ENCODE data around the gene APOA1.

The APOA1 gene

DNA sequence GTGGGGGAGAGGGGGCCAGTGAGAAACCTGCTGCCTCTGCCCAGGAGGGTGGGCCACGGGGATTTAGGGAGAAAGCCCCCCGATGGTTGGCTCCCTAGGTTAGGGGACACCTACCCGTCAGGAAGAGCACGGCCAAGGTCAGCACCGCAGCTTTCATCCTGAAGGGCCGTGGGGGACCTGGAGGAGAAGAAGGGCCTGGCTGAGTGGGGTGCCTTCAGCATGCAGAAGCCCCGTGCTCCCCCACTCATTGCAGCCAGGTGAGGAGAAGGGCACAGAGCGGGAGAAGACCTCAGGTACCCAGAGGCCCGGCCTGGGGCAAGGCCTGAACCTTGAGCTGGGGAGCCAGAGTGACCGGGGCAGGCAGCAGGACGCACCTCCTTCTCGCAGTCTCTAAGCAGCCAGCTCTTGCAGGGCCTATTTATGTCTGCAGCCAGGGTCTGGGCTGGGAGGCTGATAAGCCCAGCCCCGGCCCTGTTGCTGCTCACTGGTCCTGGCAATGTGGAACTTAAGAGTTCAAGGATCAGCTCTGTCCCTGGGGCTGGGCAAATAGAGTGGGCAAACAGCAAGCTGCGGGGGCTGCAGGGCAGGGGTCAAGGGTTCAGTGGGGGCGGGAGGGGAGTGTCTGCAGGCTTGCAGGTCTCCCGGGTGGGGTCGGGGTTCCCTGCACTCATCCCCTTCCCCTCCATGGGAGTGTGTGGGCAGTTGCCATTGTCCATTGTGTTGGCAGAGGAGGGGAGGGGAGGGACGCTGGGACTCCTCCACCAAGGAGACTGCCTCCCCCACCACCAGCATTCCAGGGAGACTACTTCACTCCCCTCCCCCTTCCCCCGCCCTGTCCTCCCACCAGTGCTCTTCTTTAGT is at the start of gene APOA1:
Gene APOA1 (minus strand): TSS at position 392 of the 861 bp plus-strand sequence. CDS start 235 bp downstream, at position 157.
- no peak for DNase-seq

GRCh38 chr11:116885951-116886655 is 48.7 kb upstream of the APOA1 start:
- DNase-seq: no peak

- DNase-seq: no peak
These were observed 45.0 kb upstream of the APOA1 start for GRCh38 chr11:116882386-116882785.

- DNase-seq: no peak
These were observed 43.7 kb upstream of the APOA1 start for GRCh38 chr11:116881143-116881542.

GRCh38 chr11:116879800-116880625 is 42.6 kb upstream of the APOA1 start:
- peak; percentile 78 for DNase-seq

- no peak for DNase-seq
These were observed 39.2 kb upstream of the APOA1 start for GRCh38 chr11:116876656-116877055.

GRCh38 chr11:116875194-116875593 is 37.8 kb upstream of the APOA1 start:
- DNase-seq: no peak

DNA sequence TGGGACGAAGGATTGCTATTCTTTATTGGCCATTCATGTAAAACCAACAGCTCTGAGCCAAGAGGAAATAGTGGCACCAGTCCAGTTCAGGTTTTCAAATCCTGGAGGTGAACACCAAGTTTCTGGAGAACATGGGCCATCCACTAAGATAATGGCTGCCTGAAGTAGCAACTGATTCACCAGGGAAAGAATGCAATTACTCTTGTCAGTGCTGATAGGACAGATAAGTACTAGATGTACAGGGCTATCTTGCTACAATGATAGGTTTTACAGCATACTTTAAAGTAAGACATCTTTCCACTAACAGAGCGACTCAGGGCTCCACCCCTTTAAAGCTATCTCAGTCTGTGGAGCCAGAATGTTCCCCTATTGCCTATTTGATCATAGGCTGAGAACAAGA is 36.8 kb upstream of the APOA1 start:
- no peak for DNase-seq

DNA sequence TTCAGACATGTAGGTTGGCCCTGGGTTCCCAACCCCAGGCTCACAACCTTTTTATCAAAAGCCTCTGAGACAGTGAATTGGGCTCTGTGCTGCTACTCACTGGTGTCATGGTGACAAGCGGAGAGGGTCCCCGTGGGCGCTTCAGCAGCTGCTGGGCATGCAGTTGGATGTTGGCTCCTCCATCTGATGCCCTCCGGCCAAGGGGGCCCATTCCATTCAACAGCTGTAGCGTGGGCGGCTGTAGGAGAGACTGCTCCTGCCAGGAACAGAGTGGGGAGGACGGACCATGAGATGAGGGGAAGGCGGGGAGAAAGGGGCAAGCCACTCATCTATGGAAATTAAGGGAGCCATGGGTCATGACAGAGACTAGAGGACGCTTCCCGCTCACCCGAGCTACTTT is 36.0 kb upstream of the APOA1 start:
- DNase-seq: no peak

DNA sequence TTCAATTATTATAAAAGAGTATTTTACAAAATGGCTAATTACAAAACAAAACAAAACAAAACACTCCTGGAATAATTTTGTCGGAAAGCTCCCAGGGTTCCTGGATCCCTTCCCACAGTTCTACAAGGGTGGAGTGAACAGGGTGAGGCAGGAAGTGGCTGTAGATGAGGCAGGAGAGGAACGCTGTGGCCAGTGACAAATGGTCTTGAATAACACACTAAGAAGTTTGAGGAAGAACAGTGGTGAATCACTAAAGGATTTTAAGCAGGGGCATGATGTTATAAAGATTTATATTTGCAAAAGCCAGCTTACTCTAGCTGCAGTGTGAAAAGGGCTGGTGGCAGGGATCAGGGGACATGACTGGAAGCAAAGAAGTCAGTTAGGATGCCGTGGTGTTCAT is 33.8 kb upstream of the APOA1 start:
- no peak for DNase-seq

- DNase-seq: no peak
These were observed 32.6 kb upstream of the APOA1 start for GRCh38 chr11:116870054-116870453.

- no peak for DNase-seq
These were observed 32.2 kb upstream of the APOA1 start for GRCh38 chr11:116869610-116870009.

DNA sequence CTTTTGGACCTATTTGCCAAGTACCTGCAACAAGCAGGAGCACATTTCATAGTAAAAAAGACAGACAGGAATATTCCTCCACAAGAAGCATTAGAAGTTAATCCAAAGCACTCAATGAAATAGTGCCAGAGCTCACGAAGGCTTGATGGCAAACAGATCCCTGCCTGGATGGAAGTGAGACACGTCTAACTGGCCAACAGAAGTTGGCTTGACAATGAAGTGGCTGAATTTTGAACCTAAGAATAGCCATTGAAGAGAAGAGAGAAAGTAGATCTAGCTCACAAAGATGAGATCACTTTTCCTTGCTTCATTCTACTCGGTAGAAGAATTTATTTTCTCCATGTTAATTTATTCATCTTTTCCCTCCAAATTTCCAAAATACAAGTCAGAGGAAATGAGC is 30.6 kb upstream of the APOA1 start:
- no peak for DNase-seq

GRCh38 chr11:116867619-116868018 is 30.2 kb upstream of the APOA1 start:
- no peak for DNase-seq

DNA sequence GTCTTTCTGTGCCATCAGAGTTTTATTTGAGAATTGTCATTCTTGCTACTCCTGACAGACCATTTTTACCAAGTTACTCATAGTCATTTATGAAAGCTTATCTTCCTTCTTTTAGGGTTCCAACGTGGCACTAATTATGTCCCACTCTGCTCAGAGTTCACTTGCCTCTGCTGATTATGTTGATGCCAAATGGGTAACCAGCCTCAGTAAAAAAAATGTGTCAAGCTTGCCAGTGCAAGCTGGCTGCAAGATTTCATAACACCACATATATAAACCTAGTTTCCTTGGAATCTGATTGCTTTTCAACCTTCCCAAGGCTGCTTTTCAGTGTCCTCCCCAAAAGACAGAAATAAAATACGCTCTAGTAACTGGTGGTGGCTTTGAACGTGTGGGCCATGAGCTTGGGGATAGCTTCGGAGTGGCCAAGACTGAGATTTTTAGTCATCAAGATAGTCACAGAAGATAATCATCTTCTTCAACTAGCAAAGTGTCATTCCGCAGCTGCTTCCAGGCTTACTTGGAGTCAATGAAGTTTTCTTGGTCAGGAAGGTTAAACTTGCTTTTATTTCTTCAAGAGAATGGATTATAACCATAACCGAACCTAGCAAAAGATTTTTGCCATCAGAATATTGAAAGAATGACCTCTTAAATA is 29.5 kb upstream of the APOA1 start:
- no peak for DNase-seq

GRCh38 chr11:116865696-116866095 is 28.3 kb upstream of the APOA1 start:
- DNase-seq: no peak

DNA sequence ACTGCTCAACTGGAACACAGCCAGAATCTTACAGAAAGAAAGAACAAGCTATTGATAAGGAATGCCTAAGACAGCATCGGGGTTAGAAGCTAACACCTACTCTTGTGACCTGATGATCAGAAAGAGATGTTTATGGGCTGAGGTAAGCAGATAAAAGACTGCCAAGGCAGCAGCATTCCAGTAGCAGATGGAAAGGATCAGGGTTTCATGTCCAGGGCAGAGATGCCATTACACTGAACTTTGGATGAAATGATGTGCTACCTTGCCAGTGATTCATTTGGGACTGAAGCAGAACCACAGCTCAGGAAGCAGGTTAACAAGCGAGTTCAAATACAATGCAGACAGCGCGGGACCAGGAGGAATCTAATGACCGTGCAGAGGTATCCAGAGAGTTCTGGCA is 27.1 kb upstream of the APOA1 start:
- DNase-seq: no peak

DNA sequence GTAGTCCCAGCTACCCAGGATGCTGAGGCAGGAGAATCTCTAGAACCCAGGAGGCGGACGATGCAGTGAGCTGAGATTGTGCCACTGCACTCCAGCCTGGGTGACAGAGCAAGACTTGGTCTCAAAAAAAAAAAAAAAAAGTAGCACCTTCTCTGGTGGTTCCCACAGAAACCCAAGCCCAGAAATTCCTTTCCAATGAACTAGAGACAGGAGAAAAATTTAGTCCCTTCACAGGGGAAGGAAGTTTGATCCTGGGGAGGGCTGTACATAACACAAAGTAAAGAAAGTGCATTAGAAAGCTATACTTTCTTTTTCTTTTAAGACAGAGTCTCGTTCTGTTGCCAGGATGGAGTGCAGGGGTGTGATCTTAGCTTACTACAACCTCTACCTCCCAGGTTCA is 25.5 kb upstream of the APOA1 start:
- DNase-seq: no peak

- DNase-seq: no peak
These were observed 24.8 kb upstream of the APOA1 start for GRCh38 chr11:116862185-116862584.

GRCh38 chr11:116861539-116861938 is 24.1 kb upstream of the APOA1 start:
- no peak for DNase-seq

DNA sequence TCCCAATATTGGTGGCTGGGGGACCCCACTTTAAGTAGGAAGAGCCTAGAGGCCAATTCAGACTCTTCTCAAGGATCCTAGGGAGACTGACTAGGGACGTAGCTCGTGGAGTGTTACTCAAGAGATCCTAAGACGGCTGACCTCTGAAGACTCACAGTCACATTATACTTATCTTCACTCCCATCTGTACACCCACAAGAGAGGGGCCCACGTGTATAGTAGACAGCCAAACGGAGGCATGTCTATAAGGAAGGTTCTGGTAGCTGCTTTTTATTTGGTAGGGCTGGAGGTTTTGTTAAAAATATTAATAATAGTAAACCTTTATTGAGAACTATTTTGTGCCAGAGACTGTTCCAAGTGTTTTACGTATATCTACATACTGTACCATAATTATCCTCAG is 22.9 kb upstream of the APOA1 start:
- DNase-seq: no peak

DNA sequence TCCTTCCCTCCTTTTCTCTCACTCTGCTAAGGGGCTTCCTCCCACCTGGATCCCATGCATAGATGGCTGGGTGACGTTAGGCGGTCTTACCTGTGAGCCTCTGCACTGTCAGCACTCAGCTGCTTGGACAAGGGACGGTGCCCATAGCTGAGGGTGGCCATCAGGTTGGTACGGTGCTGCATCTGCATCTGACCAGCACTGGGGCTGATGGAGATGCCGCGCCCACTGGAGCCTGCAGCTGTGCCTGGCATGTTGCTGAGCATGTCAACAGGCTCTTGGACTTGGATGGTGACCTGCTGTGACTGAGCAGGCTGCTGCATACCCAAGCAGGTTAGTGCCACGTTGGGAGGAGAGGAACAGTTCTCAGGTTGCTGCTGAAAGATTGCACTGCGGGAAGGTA is 21.8 kb upstream of the APOA1 start:
- DNase-seq: no peak

DNA sequence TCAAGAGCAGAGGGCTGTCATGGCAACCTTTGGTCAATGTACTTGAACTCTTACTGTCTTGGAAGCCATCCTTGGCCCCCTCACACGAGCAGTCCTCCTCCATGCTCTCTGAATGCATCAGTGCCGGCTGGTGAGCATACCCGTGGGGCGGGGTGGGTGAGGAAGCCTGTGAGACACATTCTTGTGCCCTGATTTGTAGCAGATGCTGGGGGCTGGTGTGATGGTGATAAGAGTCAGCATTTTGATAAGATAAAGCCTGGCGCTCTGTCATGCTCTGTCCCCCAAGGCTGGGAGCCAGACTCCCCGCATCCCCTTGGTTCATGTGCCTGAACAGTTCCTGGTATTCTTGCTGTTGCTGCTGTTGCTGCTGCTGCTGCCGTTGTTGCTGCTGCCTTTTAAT is 20.5 kb upstream of the APOA1 start:
- DNase-seq: no peak

Data from NCI-H1105 treated with DMSO at 0.1 percent for 48 hours (cell line).